Activated naive CD4-positive, alpha-beta T cell treated with anti-CD3 and anti-CD28 coated beads, Interleukin-2, amount 10 ng/mL, durations not matched to agents 7 days and 5 days (primary cell): ENCODE measurements around the gene GABRR2.

ENCODE experiments used
- CTCF ChIA-PET: fragments of 350-600 bp; sonication (Branson Sonifier 250); formaldehyde crosslinking; loops from one replicate; lab custom pipeline; 2021; ENCODE audit warnings: antibody characterized with exemption; lab: Charles Lee
- DNase-seq: peaks from one replicate; pipeline ENCODE4 v3.0.0-alpha.2; 2020
- H3K27ac Mint-ChIP-seq: one replicate; pipeline ENCODE4 v1.8.0; 2021; ENCODE audit warnings: mild to moderate bottlenecking, moderate library complexity, mixed read lengths
- H3K27me3 Mint-ChIP-seq: one replicate; pipeline ENCODE4 v1.8.0; 2021; ENCODE audit warnings: mild to moderate bottlenecking, mixed read lengths
- H3K36me3 Mint-ChIP-seq: one replicate; pipeline ENCODE4 v1.8.0; 2021; ENCODE audit warnings: mixed read lengths
- H3K4me1 Mint-ChIP-seq: one replicate; pipeline ENCODE4 v1.8.0; 2021; ENCODE audit warnings: mixed read lengths
- H3K4me3 Mint-ChIP-seq: one replicate; pipeline ENCODE4 v1.8.0; 2021; ENCODE audit warnings: mild to moderate bottlenecking, moderate library complexity, mixed read lengths
- H3K9me3 Mint-ChIP-seq: one replicate; pipeline ENCODE4 v1.8.0; 2021; ENCODE audit warnings: mixed read lengths

The GABRR2 gene

DNA sequence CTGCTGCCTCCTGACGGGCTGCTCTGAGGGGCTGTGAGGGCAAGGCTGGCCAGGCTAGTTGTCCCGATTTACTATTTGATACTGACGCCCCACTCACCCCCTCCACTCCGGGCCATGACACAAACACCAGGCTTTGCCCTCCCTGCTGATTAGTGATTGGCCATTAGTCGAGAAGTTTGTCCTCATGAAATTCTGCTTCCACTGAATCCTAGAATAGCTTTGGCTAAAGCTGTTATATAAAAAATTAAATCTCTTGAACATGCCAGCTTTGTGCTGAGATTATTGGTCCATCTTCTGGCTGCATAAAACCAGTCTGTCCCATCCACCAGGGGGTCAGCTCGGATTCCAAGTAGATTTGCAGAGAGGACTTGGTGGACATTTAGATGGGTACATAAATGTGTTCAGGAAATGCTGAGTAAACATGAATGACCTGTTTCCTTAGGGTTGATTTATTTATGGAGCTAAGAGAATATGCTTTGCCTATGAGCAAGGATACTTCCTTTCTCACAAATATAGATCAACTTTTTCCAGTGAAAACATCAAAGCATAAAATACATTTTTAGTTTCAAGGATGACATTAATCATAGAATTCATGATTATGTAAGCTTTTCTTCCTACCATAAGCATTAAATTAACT is at the start of gene GABRR2:
Gene GABRR2, minus strand, starts transcription at position 51 of the 637 bp plus-strand sequence. CDS start 134 bp downstream, outside the sequence.
- CTCF ChIA-PET, result no interaction called here
- H3K4me1 Mint-ChIP-seq, result no peaks in the 10 kb centered on the region
- no peaks in the 10 kb centered on the region for H3K9me3 Mint-ChIP-seq
- H3K27ac Mint-ChIP-seq, result peak within 1 kb of the TSS; percentile 29
- H3K36me3 Mint-ChIP-seq, result peaks cover 9% of the 10 kb centered on the region
- H3K27me3 Mint-ChIP-seq, result peaks cover 7% of the 10 kb centered on the region
- DNase-seq, result no peak
- no peak within 1 kb of the TSS for H3K4me3 Mint-ChIP-seq

DNA sequence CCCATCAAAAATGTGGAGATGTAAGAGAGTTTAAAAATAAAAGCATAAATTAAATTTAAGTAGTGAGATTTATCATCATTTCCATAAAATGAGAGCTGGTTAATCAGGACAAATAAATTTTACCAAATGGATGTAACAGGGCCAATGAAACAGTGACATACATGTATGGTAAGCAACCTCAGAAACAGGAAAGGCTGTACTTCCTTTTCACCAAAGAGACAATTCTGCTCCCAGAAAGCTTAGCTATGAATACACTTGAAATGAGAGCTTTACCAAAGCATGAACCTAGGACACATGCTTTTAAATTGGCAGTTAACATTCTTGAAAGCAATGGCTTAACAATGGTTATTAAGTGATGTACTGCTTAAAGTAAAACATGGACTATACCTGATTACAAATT is 49.5 kb upstream of the GABRR2 start:
- no peak overlapping the region for H3K27ac Mint-ChIP-seq
- H3K4me1 Mint-ChIP-seq, result peaks cover 50% of the 10 kb centered on the region
- peaks cover 3% of the 10 kb centered on the region for H3K9me3 Mint-ChIP-seq
- no peaks in the 10 kb centered on the region for H3K27me3 Mint-ChIP-seq
- no peak overlapping the region for H3K4me3 Mint-ChIP-seq
- no peak for DNase-seq
- H3K36me3 Mint-ChIP-seq, result peaks cover 4% of the 10 kb centered on the region
- CTCF ChIA-PET, result interaction anchor here (1.0 to 3.1 kb wide), 5 partner anchors 8 to 382 kb away, joined by 3 to 21 read pairs (median 7); no protein-coding TSS in a partner anchor

DNA sequence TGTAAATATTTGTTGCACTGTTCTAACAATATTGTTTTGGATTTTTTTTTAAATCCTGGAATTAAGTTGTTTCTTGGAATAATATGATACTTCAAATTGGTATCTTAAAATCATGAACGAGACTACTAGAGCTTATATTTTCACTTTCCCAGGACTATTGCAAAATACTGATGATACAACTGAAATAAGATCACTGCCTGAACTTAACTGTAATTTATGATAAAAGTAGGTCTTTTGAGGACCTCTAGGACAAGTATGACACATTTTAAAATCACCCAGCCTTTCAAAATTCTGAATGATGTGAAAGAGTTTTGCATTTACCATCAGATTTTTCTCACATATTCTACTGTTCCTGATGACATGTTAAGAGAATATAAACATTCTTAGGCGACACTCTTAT is 46.1 kb upstream of the GABRR2 start:
- no peak for DNase-seq
- Mint-ChIP-seq H3K4me1 (peaks cover 69% of the 10 kb centered on the region), H3K27me3 (no peaks in the 10 kb centered on the region), H3K9me3 (peaks cover 3% of the 10 kb centered on the region), H3K27ac (no peak overlapping the region), H3K4me3 (no peak overlapping the region), H3K36me3 (peaks cover 4% of the 10 kb centered on the region)
- CTCF ChIA-PET, result interaction anchor here (2.7 kb wide), 1 partner anchor 11 kb away, joined by 13 read pairs; no protein-coding TSS in a partner anchor

DNA sequence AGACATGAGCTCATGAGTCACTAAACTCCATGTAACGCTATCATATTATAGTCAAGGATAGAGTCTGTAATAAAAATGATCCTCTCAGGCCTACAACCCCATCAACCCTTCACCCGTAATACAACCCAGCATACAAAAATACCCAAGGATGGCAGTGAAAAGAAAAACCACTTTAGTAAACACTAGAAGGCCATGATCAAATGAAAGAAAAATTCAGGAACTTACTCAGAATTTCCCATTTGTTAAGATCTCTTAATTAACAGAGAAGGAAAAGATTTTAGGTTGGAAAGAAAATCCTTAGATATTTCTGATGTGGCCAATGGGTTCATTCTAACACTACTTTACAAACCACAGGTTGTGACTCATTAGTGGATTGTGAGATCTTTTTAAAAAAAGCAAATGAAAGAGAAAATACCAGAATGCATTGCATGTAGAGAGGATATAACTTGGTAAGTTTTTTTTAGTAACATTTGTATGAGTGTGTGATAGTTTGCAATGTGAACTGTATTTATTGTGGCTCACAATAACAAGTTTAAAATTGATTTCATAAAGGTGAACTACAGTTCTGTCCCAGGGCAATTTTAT is 45.4 kb upstream of the GABRR2 start:
- peaks cover 3% of the 10 kb centered on the region for H3K9me3 Mint-ChIP-seq
- no peak overlapping the region for H3K4me3 Mint-ChIP-seq
- peaks cover 4% of the 10 kb centered on the region for H3K36me3 Mint-ChIP-seq
- H3K27ac Mint-ChIP-seq, result peak overlapping the region; percentile 75
- peaks cover 70% of the 10 kb centered on the region for H3K4me1 Mint-ChIP-seq
- DNase-seq, result no peak
- CTCF ChIA-PET, result interaction anchor here (2.7 kb wide), 1 partner anchor 12 kb away, joined by 13 read pairs; no protein-coding TSS in a partner anchor
- H3K27me3 Mint-ChIP-seq, result no peaks in the 10 kb centered on the region

DNA sequence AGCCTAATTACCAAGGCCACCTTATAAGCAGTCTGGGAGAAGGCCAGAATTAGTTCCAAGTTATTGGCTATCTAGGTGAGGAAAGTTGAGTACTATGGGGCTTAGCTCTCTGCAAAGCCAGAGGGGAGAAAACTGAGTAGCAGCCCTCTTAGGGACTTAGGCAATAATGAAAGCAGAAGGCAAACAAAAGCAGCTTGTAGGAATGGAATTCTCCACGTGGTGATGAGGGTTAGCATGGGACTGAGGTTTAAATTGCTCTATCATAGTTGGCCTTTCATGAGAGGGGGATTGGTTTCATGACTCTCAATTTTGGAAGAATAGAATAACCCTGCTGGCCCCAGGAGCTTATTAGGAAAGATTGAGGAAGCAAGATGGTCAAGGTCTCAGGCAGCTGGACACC is 44.5 kb upstream of the GABRR2 start:
- Mint-ChIP-seq H3K27ac (no peak overlapping the region), H3K4me3 (no peak overlapping the region), H3K4me1 (peaks cover 65% of the 10 kb centered on the region), H3K9me3 (peaks cover 3% of the 10 kb centered on the region), H3K36me3 (peaks cover 4% of the 10 kb centered on the region), H3K27me3 (no peaks in the 10 kb centered on the region)
- no peak for DNase-seq
- CTCF ChIA-PET, result interaction anchor here (2.7 kb wide), 1 partner anchor 12 kb away, joined by 13 read pairs; no protein-coding TSS in a partner anchor

DNA sequence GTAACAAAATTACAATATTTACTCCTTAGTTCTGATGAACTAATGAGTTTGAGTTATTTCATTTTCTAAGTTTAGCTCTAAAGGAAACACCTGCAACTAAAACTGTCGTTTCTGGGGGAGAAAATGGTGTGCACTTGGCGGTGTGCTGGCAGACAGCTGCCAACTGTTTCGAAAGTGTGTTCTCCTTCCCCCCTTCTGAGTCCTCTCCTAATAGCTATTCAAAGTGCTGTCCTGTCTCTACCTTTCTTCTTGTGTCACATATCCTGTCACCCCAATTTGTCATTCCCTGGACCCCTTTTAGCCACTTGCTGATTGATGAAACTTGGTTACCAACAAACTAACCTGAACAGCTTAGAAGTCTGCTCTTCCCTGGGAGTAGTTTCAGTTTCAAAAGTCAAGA is 42.3 kb upstream of the GABRR2 start:
- DNase-seq, result peak; percentile 34
- Mint-ChIP-seq H3K4me3 (peak overlapping the region; percentile 65), H3K27ac (peak overlapping the region; percentile 87), H3K4me1 (peaks cover 66% of the 10 kb centered on the region), H3K9me3 (no peaks in the 10 kb centered on the region), H3K36me3 (no peaks in the 10 kb centered on the region), H3K27me3 (no peaks in the 10 kb centered on the region)
- CTCF ChIA-PET, result interaction anchor here (1.6 to 2.1 kb wide), 2 partner anchors 15 to 374 kb away, joined by 5 to 12 read pairs; no protein-coding TSS in a partner anchor

DNA sequence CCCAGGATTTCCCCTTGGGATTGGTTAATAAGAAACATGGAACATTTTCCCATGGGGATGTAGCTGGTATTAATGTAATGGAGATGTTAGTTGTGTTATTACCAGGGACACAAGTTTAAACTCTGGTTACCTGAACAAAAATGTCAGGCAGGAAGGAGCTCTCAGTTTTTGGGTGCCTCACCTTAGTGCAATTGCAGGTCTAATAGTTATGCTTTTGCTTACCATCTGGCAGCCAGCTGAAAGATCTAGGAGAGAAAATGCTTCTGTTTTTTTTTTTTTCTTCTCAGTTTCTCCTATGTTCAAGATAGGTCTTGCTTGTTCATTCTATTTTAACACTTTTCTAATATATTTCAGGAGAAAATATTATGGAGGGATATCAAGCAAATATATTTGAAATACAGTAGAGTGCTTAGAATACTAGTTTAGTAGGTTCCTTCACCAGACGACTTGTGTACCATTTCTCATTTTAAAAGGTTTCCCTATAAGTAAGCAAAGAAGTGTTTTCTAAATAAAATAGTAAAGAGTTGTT is 41.6 kb upstream of the GABRR2 start:
- peaks cover 3% of the 10 kb centered on the region for H3K36me3 Mint-ChIP-seq
- DNase-seq, result no peak
- peak overlapping the region; percentile 65 for H3K4me3 Mint-ChIP-seq
- H3K4me1 Mint-ChIP-seq, result peaks cover 70% of the 10 kb centered on the region
- H3K27me3 Mint-ChIP-seq, result no peaks in the 10 kb centered on the region
- CTCF ChIA-PET, result interaction anchor here (0.6 to 2.1 kb wide), 5 partner anchors 11 to 395 kb away, joined by 3 to 12 read pairs (median 5); no protein-coding TSS in a partner anchor
- H3K27ac Mint-ChIP-seq, result peak overlapping the region; percentile 87
- no peaks in the 10 kb centered on the region for H3K9me3 Mint-ChIP-seq

DNA sequence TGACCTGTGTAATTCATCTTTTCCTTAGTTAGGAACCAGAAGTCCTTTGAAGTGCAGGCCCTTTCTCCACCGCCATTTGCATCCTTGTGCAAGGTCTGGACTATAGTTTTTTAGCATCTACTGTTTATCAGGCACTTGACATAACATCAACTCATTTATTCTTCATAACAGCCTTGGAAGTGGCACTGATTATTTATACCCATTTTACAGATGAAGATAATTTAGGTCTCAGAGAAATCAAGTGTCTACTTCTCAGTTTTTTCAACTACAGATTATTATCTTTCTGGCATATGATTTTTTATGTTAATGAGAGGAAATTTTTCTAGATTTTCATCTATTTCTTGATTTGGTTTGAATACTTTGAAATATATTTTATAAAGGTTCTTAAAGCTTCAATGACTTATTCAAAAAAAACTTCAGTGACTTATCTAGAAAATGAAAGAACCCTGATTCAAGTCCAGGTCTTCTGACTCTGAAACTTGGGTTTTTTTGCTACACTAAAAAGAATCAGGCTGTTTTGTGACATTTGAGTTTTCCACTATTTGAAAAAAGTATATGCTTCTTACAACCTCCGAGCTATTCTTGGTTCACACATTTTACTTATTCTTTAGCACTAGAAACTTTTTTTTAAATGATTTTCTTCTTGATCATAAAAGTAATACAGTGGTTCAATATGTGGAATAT is 40.6 kb upstream of the GABRR2 start:
- no peaks in the 10 kb centered on the region for H3K27me3 Mint-ChIP-seq
- CTCF ChIA-PET, result interaction anchor here (0.6 to 2.1 kb wide), 4 partner anchors 12 to 372 kb away, joined by 4 to 11 read pairs (median 5); no protein-coding TSS in a partner anchor
- H3K36me3 Mint-ChIP-seq, result peaks cover 3% of the 10 kb centered on the region
- DNase-seq, result no peak
- H3K9me3 Mint-ChIP-seq, result no peaks in the 10 kb centered on the region
- H3K4me3 Mint-ChIP-seq, result no peak overlapping the region
- peaks cover 72% of the 10 kb centered on the region for H3K4me1 Mint-ChIP-seq
- peak overlapping the region; percentile 60 for H3K27ac Mint-ChIP-seq

DNA sequence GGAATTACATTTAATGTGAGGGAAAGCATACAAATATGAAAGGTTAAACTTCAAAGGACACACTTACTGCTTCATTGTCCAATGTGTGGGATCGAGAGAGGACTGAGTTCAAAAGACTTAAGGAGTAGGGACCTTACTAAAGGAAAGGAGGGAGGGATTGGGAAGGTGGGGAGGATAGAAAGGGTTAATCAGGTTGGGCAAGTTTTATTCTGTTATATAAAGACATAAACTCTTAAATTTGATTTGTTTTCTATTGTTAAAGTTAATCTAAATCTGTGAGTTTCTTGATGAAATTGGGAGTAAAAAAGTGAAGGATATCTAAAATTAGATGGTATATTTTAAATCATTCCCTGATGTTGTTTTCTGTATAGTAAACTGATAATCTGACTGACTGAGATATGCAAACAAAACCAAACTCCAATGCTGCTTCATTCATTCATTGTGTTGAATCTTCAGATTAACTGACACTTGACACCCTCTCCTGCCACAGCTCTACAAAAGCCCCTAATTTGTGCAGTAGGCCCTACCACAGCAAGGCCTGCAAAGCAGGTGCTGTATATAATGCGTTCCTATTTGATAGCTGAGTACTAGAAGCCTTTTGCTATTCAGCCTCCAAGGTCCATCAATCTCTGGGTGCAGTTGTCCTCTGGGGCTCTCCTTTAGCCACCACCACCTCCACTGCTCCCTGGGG is 38.7 kb upstream of the GABRR2 start:
- no peaks in the 10 kb centered on the region for H3K27me3 Mint-ChIP-seq
- H3K4me1 Mint-ChIP-seq, result peaks cover 77% of the 10 kb centered on the region

DNA sequence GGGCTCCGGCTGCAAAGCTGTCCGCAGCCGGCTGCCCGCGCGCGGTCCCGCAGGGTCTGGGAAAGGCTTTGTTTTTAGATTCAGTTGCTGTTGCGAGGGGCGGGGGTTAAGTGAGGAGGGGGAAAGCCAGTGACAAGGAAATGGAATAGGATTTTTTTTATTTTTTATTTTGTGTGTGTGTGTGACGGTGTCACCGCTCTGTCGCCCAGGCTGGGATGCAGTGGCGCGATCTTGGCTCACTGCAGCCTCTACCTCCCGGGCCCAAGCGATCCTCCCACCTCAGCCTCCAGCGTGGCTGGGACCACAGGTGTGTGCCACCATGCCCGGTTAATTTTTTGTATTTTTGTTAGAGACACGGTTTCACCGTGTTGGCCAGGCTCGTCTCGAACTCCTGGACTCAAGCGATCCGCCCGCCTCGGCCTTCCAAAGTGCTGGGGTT is 38.0 kb upstream of the GABRR2 start:
- no peak for DNase-seq
- Mint-ChIP-seq H3K9me3 (no peaks in the 10 kb centered on the region), H3K4me3 (peak overlapping the region; percentile 96), H3K4me1 (peaks cover 78% of the 10 kb centered on the region), H3K36me3 (peaks cover 18% of the 10 kb centered on the region), H3K27me3 (no peaks in the 10 kb centered on the region), H3K27ac (peak overlapping the region; percentile 84)
- CTCF ChIA-PET, result interaction anchor here (1.0 to 1.4 kb wide), 3 partner anchors 10 to 19 kb away, joined by 3 to 7 read pairs (median 5); no protein-coding TSS in a partner anchor

More for the DNA sequence above, 38.7 kb upstream of the GABRR2 start:
- Mint-ChIP-seq H3K9me3 (no peaks in the 10 kb centered on the region), H3K27ac (peak overlapping the region; percentile 84), H3K36me3 (peaks cover 13% of the 10 kb centered on the region), H3K4me3 (peak overlapping the region; percentile 96)
- CTCF ChIA-PET, result interaction anchor here (0.8 to 1.7 kb wide), 3 partner anchors 18 to 833 kb away, joined by 3 to 11 read pairs (median 5); no protein-coding TSS in a partner anchor
- no peak for DNase-seq

DNA sequence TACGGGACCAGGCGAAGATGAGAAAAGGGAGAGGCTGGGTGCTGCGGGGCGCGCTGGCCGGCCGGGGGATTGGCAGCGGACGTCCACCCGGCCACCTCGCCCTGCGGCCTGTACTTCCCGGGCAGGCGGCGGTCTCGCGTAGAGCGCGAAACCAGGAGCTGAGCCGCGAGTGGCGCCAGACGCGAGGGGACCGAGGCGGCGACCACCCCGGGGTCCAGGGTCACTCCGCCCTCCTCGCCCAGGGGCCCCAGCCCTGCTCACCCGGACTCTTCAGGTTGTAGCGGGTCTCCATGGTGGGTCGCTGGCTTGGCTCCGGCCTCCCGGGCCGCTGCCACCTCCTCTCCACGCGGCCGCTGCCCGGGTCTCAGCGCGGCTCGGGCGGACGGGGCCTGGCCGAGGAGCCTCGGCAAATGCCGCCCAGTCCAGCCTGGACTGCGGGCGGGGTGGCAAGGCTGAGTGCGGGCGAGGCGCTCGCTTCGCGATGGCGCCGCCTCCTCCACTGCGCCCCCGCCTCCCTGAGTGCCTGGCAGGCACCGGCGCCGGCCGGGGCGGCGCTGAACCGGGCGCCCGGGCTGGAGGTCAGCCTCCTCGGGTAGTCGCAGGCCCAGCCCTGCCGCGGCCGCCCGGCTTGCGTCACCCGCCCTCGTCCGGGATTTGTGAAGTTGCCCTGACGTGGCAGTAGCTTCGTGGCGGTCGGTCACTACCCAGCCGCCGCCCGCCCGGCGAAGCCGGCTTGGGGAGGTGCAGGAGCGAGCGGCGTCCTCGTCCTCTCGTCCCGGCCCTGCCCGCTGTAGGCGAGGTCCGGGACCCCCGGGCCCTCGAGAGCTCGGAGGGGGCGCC is 37.4 kb upstream of the GABRR2 start, which contains the start of gene UBE2J1:
Gene UBE2J1, minus strand, starts transcription at position 445 of the 840 bp plus-strand sequence. Its CDS starts 153 bp downstream, at position 292.
- no peaks in the 10 kb centered on the region for H3K9me3 Mint-ChIP-seq
- peak within 1 kb of the TSS; percentile 96 for H3K4me3 Mint-ChIP-seq
- H3K4me1 Mint-ChIP-seq, result peaks cover 72% of the 10 kb centered on the region
- H3K36me3 Mint-ChIP-seq, result peaks cover 18% of the 10 kb centered on the region
- CTCF ChIA-PET, result interaction anchor here (1.0 to 1.7 kb wide), 5 partner anchors 11 to 370 kb away, joined by 3 to 19 read pairs (median 5); no protein-coding TSS in a partner anchor
- DNase-seq, result peak; percentile 82
- H3K27ac Mint-ChIP-seq, result peak within 1 kb of the TSS; percentile 93
- H3K27me3 Mint-ChIP-seq, result no peaks in the 10 kb centered on the region

DNA sequence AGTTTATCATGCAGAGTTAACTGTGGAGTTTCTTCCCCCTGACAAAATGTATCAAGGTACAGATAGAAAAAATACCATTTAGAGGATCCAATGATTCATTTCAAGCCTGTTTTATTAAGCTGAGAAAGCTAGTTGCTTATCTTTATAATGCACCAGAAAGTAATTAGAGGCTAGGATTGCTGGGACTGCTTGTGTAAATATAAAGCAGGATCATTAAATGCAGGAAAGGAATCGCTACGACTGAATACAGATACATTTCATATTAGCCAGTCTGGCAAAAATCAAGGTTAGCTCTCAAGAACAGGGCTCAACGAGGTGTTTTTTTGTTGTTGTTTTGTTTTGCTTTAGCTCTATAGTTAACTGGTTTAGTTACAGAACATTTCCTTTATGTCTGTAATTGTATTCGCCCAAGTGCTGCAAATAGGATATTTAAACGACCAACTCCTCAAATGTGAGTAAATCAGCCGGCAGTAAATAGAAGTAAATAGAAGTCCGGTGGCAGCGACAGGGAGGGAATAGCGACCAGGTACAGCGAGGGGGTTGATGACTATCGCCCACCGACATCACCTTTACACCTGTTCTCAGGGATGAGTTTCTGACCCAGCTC is 36.7 kb upstream of the GABRR2 start:
- peaks cover 18% of the 10 kb centered on the region for H3K36me3 Mint-ChIP-seq
- no peaks in the 10 kb centered on the region for H3K27me3 Mint-ChIP-seq
- CTCF ChIA-PET, result interaction anchor here (1.2 to 1.8 kb wide), 7 partner anchors 15 to 369 kb away, joined by 3 to 19 read pairs (median 4); no protein-coding TSS in a partner anchor
- peak overlapping the region; percentile 96 for H3K4me3 Mint-ChIP-seq
- H3K27ac Mint-ChIP-seq, result peak overlapping the region; percentile 93
- peaks cover 68% of the 10 kb centered on the region for H3K4me1 Mint-ChIP-seq
- no peak for DNase-seq
- no peaks in the 10 kb centered on the region for H3K9me3 Mint-ChIP-seq
